ENCODE data around the gene SLC29A4.

- no peak for TF ChIP-seq CTCF (IDR thresholded peaks at IDR 0.05; ENCODE audit: low read depth, low read length)
- no peak for TF ChIP-seq EZH2phosphoT487 (IDR thresholded peaks at IDR 0.05; ENCODE audit: low read depth)
Observed at GRCh38 chr7:5354460-5355232, 71.9 kb downstream of the SLC29A4 start.

All from OCI-LY3 (cell line).